Activated T-cell treated with anti-CD3 and anti-CD28 coated beads for 48 hours (primary cell): ENCODE results near the gene SEPSECS.
"Not testable (repeated sequence)": the region's sequence is repeated elsewhere in the genome, so short reads cannot be mapped to it uniquely, and the experiment has no call there.

Source experiments
- DNase-seq: peaks from one replicate; pipeline ENCODE4 v3.0.0-alpha.2; 2020; ENCODE audit warnings: low read depth

The SEPSECS gene

DNA sequence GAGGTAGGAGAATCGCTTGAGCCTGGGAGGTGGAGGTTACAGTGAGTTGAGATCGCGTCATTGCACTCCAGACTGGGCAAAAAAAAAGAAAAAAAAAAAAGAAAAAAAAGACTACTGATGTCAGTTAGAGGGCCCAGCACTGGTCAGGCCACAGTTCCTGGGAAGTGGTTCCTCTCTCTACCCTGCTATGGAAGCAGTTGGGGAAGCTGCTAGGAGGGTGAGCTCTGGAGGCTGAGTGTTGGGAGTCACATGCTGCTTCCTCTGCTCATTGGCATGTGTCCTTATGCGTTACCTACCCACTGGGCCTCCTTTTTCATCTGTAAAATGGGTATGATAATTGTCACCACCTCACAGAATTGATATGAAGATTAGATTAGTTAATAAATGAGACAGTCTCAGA is 50.7 kb downstream of the SEPSECS start:
- no peak for DNase-seq

DNA sequence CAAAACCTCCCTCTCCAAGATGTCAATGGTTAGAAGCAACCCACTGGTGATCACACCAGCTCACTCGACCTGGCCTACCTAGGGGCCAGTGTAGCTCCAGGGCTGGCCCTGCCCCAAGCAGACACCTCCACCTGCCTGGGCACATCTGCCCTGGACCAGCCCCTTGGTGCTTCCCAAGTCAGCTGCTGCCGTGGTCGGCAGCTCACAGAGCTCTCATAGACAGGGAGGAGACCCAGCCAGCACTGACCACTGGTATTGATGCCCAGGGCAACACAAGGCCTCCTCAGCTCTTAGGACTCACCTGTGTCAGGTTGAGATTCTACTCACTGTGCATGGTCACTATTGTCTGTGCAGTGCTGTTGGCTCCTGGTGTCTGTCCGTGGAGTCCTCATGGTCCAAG is 51.7 kb downstream of the SEPSECS start:
- DNase-seq: no peak

DNA sequence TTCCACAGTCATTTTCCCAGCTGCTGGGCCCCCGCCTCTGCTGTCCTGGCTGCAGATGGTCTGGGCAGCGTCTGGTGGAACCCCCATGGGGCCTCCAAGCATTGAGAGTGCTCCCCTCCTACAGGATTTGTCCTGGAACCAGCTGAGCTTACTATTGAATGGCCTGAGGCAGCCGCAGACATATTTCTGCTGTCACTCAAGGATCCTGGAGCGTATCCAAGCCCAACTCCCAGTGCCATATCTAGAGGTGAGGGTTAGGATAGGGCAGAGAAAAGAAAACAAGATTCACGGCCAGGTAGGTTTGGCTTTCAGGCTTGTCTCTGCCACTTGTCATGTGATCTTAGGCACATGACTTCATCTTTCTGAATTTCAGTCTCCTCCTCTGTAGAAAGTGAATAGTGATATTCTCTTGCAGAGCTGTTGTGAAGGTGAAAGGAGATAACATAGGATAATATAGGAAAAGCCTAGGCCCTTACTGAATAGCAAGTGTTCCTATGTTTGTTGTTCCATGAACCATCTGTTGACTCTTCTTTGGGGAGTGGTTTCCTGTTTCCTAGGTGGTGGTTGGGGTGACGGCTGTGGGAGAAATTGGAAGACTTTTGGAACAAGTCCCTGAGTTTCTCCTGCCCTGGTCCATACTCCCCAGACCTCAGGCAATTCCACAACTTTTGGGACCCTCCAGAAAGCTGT is 52.3 kb downstream of the SEPSECS start:
- DNase-seq: no peak

DNA sequence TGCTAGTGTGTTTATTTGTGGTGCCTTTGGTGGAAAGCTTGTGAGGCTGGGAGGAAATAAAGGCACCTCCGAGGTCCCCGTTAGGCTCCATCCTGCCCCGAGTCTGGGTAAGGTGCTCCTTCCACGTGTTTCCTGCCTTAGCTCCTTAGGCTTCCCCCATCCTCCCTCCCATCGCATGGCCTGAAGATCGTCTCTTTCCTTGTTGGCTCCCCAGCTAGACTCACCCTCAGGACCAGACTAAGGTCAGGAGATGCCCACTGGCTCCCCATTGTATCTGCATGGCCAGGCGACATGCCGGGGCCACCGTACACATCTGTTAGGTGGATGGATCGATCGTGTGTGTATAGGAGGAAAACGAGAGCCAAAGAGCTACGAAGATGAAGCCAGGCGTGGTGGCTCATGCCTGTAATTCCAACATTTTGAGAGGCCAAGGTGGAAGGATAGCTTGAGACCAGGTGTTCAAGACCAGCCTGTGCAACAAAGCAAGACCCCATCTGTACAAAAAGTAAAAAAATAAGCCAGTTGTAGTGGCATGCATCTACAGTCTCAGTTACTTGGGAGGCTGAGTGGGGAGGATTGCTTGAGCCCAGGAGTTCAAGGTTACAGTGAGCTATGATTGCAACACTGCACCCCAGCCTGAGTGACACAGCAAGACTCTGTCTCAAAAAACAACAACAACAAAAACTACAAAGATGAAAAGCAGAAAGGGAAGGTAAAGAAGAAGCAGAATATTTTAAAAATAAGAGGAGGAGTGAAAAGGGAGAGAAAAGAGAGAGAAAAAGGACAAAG is 53.7 kb downstream of the SEPSECS start:
- no peak for DNase-seq

DNA sequence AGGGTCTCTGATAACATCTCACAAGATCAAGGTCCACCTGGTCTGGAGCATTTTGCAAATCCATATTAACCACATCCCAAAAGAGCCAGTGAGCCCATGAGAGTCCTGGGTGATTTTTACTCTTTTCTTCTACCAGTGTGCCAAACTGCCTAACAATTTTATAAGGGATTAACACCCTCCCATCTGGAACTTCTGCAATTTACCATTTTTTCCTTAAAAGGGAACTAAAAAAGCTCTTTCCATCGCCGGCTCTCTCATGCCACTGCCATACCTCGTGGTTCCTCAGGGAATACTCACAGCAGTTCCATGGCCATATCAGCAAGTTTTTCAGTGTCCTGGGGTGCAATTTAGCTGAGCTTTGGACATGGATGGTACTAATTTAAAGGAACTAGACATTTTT is 55.7 kb downstream of the SEPSECS start:
- no peak for DNase-seq

DNA sequence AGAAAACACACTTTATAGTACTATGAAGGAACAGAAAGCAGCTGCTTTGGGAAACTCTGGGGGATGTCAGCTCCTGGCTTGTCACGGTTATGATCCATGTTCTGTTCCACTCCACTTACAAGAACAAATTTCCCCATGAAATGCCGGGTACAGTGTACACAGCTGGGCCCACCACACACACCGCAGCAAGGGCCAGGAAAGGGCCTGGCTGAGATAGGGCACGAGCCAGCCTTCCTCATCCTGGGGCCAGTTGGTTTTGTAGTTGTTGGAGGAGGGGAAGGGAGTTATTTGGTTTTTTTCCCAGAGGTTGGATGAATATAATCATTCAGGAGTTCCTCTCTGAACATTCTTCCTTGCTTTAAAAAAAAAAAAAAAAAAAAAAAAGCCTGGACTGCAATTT is 56.8 kb downstream of the SEPSECS start:
- DNase-seq: no peak

DNA sequence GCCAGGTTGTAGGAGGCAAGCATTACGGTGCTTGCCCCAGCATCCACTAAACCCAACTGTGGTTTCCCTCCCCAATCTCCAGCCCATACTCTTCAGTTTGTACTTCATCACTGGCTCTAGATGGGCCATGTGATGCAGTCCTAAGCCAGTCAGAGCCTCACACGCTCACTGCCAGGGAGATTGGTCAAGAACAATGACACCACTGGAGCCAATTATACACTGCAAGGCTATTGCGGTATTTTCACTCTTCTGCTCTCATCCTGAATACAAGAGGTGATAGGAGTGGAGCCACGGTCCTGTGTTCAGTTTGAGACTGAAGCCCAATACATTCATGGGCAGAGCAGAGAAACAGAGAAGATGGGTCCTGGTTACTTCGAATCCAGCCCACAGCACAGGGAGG is 58.4 kb downstream of the SEPSECS start:
- no peak for DNase-seq

DNA sequence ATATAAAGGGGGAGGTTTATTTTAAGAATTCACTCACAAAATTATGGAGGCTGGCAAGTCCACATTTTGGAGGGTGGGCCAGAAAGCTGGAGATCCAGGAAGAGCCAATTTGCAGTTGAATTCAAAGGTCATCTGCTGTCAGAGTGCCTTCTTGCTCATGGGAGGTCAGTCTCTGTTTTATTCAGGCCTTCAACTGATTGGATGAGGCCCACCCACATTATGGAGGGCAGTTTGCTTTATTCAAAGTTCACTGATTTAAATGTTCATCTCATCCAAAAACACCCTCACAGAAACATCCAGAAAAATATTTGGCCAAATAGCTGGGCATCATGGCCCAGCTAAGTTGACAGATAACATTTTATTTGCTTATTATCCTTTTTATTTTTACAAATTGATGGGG is 59.5 kb downstream of the SEPSECS start:
- no peak for DNase-seq

DNA sequence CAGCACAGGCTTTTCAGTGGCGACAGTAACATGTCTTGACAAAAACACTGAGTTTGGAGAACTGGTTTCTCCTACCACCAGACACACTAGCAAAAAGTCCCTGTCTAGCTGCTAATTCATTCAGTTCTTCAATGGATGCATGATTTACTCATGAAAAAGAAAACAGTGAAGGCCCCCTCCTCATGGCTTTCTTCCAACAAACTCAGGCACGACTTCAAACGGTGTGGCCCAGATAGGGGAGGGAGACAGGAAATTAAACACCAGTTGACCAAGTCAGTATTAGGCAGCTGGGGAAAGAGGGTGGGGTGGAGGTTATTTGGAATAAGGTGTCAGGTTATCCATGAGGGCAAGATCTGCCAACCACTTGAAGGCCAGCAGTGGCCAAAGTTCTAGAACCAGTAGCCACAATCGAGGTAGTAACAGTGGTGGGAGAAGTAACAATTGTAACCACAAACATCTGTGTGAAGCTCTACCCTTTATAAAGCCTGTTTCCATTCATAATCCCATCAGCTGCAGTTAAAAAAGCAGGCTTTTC is 60.2 kb downstream of the SEPSECS start:
- no peak for DNase-seq

DNA sequence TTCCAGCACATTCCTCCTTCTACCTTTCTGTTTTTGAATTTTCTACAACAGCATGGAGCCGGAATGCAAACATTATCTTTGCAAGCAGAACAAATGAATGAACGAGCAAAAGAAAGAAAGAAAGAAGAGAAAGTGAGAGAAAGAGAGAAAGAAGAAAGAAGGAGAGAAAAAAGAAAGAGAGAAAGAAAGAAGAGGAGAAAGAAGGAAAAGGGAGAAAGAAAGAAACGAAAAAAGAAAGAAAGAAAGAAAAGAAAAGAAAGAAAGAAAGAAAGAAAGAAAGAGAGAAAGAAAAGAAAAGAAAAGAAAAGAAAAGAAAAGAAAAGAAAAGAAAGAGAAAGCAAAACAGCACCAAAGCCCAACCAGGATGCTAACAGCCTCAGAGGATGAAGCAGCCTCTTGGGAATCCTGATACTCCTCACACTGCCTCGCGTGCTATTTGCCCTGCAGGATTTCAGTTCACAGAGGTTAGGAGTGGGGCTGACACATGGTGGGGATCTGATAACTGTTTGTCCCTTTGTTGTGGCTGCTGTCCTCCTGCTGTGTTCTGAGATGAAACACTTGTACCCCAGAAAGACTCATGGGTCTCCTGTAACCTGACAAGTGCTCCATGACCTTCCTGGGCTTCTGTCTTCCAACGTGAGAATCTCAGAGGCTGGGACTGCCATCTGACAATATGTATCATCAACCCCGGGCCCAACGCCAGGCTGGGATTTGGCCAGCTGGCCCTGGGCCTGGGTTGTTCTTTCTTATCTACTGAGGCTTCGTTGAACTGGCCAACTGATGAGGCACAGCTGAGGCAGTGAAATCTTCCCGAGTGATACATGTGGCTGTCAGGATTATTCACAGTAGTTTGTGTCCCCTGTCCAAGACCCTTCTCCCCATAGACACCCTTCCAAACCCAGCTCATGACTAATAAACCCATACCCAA is 61.0 kb downstream of the SEPSECS start:
- DNase-seq: no peak

DNA sequence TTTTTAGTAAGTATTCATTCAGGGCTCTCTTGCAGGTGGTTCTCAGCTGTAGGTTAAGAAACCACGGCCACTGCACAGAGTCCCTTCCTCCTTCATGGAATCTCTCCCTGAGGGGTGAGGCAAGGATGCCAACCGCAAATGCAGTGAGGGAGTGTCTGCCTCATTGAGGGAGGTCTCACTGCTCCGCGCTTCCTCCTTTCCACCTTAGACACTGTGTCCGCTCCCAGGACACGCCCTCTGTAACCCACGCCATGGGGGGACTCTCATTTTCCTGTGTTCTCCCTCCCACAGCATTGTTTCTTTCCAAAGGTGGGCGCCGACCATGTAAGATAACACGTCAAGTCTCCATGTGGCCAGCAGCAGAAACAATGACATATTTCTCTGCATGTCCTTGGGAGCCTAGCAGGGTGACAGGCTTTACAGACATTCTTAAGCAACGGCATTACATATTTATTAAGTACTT is 63.2 kb downstream of the SEPSECS start:
- DNase-seq: no peak

DNA sequence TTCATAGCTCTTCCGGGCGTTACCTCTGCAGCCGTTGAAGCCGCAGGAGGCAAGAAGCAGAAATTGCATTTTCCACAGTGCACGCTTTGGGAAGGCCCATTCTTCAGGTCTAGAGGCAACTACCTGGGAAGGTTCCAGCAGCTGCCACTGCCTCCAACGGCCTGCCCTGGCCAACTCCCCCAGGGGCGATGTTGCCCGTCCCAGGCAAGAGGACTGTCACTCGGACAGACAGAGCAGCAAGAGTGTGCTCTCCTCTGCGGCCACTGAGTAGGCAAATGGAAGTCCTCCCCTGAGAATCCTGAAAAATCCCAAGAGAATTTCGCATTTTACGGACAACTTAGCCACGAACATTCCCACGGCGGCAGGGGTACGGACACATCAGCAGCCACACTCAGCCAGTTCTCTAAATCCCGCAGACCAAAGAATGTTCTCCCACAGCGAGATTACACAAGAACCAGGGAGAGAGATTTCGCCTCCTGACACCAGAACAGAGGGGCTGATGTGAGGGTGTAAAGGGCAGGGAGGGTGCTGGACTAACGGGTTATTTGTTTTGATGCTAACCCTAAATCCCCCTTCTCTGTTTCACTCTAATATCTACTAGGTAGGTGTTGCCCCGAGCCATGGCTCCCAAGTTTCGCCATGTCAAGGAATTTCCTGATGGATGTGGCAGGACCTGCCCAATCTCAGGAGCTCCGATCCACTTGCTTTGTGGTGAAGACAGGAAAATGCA is 63.8 kb downstream of the SEPSECS start:
- no peak for DNase-seq

DNA sequence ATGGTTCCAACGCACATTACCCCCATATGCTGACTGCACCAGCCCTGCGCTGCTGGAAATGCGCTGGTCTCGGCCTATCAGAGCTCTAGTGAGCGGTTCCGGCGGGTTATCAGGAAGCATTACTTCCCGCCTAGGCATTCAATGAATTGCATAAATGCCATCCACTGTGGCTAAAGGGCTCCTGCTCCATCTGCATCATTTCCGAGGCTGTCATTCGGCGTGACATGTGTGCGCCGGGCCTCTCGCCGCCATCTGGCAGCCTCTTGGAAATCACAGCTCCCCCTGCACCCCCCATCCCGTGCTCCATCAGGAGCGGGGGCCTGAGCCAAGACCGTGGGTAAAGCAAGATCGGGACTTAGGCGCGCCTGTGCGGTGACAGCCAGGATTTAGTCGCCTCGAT is 64.4 kb downstream of the SEPSECS start:
- DNase-seq: no peak

DNA sequence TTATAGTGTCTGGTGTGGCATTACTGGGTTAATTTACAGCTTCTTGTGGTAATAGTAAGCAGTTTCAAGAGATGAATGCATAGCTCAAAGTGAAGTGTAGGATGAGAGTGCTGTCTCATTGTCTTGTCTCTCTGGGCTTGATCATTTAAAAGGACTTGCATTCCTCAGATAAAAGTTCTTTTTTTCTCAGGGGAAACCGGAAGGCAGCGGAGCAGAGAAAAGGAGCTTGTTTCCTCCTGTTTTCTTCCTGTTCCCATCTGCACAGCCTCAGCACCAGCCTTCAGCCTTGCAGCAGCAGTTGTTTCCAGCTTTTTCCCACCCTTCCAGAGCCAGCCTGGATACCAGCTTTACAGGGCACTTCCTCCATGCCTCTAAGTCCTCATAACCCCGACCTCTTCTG is 68.1 kb downstream of the SEPSECS start:
- no peak for DNase-seq

DNA sequence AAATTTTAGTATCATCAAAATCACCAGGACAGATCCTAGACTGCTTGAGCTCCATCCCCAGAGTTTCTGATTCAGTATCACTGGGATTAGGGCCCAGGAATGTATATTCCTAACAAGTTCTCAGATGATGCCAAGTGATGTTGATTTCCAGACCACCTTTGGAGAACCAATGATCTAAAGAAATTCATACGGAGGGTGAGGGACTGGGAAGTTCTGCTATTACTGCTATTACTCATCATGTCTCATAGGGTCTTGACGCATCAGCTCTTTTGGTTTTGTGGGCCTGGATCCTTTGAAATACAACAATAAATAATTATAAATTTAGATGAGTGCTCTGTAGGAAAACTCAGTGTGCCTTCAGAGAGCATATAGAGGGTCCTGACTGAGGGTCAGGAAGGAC is 69.7 kb downstream of the SEPSECS start:
- no peak for DNase-seq

DNA sequence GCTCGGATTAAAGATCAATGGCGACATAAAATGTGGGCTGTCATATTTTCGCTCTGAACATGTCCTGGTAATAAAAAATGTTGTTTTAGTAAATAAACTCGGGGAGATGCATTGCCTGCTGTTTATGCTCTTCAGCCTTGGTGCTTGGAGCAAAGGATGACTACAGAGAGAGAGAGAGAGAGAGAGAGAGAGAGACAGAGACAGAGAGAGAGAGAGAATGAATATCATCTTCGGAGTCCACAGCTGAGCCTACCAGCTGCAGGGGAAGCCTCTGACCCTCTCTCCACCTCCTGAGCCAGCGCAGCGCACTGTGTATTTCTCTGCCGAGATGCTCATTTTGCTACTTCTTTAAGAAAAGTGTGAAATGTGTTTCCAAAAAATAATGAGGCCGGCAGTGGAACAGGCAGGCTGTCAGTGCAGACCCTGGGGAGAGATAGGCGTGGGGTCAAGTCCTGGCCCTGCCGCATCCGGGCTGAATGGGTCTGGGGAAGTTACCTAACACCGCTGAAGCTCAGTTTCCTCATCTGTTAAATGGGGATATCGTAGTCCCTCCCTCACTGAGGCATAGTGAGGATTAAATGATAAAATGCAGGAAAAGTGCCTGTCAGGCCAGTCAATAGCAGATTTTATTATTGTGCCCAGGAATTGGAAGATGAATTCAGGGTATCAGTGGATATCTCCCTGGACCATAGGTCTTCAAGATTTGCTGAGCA is 71.0 kb downstream of the SEPSECS start:
- DNase-seq: no peak

DNA sequence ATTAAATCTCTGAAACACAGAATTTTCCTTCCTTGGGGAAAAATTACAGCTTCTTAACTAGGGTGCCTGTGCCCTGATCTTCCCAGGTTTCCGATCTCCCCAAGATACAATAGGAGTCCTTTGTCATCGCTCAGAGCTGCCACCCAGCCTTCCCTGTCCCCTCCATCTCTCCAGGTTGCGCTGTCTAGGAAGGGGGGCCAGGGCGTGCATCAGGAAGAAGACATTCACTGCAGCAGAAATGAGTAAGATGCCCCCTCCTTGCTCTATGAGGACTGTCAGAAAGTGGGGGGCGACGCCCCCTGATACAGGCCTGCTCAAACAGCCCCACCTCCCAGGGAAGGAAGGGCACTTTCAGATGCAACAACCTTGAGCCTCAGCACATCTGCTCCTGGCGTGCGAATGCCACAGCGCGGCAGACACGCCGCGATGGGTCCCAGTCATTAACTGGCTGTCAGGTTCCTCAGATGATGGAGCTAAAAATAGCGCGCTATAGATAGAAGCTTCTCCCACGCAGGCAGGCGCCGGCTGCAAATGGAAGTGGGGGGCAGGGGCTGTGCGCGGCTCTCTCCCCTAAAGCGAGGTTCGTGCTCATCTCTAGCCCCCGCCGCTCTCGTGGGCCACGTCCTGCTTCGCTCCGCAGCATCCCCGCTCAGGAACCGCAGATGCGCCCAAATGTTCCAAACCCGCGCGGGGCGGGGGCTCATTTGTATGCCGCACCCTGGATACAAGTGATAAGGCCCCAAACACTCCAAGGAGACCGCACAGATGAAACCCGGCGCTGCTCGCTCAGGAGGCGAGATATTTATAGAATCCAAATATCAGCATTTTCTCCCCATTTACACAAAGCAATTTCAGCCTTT is 71.9 kb downstream of the SEPSECS start:
- DNase-seq: peak; percentile 1

DNA sequence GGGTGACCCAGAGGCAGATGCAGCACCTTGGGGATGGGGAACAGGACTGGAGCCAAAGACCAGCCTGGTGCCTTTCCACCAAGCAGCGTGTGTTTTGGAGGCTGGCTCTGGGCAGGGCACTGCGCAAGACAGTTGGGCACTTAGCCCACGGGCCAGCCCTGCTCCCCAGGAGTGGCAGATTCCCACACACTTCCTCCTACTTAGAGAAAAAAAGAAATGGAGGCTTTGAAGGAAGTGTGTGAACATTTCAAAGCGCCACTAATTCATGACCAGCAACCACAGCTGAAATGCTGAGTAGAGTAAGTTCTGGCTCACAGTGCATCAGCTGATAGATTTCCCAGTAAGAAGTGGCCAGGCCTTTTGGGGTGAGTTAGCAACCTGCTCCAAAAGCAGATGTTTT is 74.6 kb downstream of the SEPSECS start:
- no peak for DNase-seq

DNA sequence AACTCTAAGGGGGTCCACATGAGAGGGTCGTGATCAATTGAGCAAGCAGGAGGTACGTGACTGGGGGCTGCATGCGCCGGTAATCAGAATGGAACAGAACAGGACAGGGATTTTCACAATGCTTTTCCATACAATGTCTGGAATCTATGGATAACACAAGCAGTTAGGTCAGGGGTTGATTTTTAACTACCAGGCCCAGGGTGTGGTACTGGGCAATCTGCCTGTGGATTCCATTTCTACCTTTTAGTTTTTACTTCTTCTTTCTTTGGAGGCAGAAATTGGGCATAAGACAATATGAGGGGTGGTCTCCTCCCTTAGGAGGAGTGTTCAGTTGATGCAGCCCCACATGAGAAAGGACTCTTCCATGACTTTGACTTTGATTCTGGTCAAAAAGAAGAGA is 76.8 kb downstream of the SEPSECS start:
- not testable (repeated sequence) for DNase-seq

DNA sequence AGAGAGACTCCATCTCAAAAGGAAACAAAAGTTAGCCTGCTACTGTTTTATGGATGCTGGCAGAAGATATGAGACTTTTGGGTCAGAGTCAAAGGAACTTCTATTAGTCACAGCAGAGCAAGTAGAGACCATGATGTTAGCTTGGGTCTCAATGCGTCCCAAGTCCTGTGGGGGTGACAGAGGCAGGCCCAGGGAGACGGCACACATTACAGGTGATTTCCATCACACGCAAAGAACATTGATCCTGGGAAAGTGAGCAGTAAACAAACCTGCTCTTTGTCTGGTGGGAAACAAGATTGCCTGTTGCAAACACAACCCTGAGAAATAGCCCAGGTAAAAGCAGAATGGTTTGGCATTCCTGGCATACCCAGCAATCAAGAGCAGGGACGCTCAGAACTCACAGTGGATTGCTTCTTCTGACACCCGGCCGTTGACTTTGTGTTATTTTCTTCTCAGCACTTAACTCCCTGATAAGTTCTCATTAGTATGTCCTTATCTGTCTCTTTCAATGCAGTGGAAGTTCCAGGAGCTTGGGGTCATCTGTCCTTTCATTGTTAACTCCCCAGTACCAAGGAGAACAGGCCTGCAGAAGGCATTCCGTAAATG is 78.3 kb downstream of the SEPSECS start:
- DNase-seq: no peak
